Measurements from ENCODE around the gene CBFA2T3. TPM values are rescaled to one million over a fixed set of nuclear protein-coding genes. Genes with fewer than 3 reads are reported as not detected.

CBFA2T3 gene
- total RNA-seq, 1 experiment from 2014 or later = 2.9 TPM

DNA sequence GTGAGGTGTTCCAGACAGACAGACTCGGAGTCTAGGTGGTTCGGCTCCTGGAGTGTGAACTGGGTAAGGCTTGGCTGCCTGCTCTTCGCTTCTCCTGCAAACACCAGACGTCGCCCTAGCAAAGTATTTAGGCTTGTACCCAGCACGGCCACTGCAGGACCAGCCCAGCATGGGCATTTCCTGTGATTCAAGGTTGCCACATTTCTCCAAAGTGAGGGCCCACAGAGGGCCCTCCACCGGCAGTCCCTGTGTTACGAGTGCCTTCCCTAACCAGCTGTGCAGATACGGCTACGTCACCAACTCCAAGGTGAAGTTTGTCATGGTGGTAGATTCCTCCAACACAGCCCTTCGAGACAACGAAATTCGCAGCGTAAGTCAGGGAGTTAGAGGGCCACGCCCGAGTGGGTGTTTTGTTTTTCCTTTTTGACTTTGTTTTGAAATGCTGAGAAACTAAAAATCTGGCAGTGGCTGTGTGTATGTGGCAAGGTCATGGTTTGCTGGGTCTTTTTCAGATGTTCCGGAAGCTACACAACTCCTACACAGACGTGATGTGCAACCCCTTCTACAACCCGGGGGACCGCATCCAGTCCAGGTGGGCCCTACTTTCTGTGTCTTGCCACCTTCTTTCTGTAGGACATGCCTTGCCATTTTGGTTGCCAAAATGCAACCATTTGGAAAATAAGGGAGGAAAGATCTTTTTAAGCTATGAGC lies 117.5 kb downstream of the CBFA2T3 start:
- no peak for DNase-seq
- no peaks in the 10 kb centered on the region for H3K79me2 ChIP-seq (ENCODE audit: insufficient read depth, low read length)
- no peaks in the 10 kb centered on the region for H3K27me3 ChIP-seq (ENCODE audit: insufficient read depth, low read length)
- no peak overlapping the region for H3K27ac Mint-ChIP-seq
- H3K18ac ChIP-seq (ENCODE audit: insufficient read length, low read depth, low read length) = no peak overlapping the region
- H4K20me1 ChIP-seq (ENCODE audit: control insufficient read depth, insufficient read depth, insufficient read length) = no peaks in the 10 kb centered on the region
- H4K5ac ChIP-seq (ENCODE audit: insufficient read length, low read depth, low read length) = no peak overlapping the region
- H2BK12ac ChIP-seq (ENCODE audit: insufficient read length, low read depth, low read length) = no peak overlapping the region
- no peak overlapping the region for H3T11ph ChIP-seq (ENCODE audit: low read length)
- no peak overlapping the region for H4K91ac ChIP-seq (ENCODE audit: insufficient read length, low read depth, low read length)
- no peak overlapping the region for H3K14ac ChIP-seq (ENCODE audit: insufficient read depth, low read length)
- no peak overlapping the region; a peak in 1 of 5 replicates for H3K4me3 Mint-ChIP-seq
- H2AFZ ChIP-seq (ENCODE audit: low read length) = no peak overlapping the region
- no peak overlapping the region for H2BK20ac ChIP-seq (ENCODE audit: low read depth, low read length, poor library complexity, severe bottlenecking)
- H2BK15ac ChIP-seq (ENCODE audit: low read depth, low read length) = no peak overlapping the region
- no peaks in the 10 kb centered on the region for H3K4me1 ChIP-seq (ENCODE audit: insufficient read depth, low read length)
- no peak overlapping the region for H3K4me2 ChIP-seq (ENCODE audit: insufficient read depth, insufficient read length, low read length)
- H3K23ac ChIP-seq (ENCODE audit: insufficient read length, low read depth, low read length) = no peak overlapping the region
- H4K8ac ChIP-seq (replicated peaks; ENCODE audit: insufficient read length, low read depth, low read length) = no peak overlapping the region
- no peak overlapping the region for H3K56ac ChIP-seq (ENCODE audit: insufficient read length, low read depth, low read length)
- H3K9ac ChIP-seq (ENCODE audit: extremely low read depth, insufficient read length, low read length) = no peak overlapping the region
- peaks cover 19 to 29% (median 22%) of the 10 kb centered on the region in 3 experiments for H3K36me3 Mint-ChIP-seq (ENCODE audit: insufficient read depth in 1 of 3, low read depth in 3 of 3)
- no peak overlapping the region for H2AK5ac ChIP-seq (ENCODE audit: insufficient read length, low read length)
- no peaks in the 10 kb centered on the region for H3K27me3 Mint-ChIP-seq (ENCODE audit: low read depth)
- no peaks in the 10 kb centered on the region for H3K79me1 ChIP-seq (ENCODE audit: insufficient read depth, low read depth, low read length, poor library complexity, severe bottlenecking)
- TF ChIP-seq, protein P1, sequence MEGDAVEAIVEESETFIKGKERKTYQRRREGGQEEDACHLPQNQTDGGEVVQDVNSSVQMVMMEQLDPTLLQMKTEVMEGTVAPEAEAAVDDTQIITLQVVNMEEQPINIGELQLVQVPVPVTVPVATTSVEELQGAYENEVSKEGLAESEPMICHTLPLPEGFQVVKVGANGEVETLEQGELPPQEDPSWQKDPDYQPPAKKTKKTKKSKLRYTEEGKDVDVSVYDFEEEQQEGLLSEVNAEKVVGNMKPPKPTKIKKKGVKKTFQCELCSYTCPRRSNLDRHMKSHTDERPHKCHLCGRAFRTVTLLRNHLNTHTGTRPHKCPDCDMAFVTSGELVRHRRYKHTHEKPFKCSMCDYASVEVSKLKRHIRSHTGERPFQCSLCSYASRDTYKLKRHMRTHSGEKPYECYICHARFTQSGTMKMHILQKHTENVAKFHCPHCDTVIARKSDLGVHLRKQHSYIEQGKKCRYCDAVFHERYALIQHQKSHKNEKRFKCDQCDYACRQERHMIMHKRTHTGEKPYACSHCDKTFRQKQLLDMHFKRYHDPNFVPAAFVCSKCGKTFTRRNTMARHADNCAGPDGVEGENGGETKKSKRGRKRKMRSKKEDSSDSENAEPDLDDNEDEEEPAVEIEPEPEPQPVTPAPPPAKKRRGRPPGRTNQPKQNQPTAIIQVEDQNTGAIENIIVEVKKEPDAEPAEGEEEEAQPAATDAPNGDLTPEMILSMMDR (conservative IDR thresholded peaks at IDR 0.05) = no peak
- no peak overlapping the region for H2BK120ac ChIP-seq (ENCODE audit: low read depth, low read length, poor library complexity, severe bottlenecking)
- H3K9me3 Mint-ChIP-seq = no peaks in the 10 kb centered on the region; a peak in 1 of 5 replicates
- peaks cover 9 to 18% of the 10 kb centered on the region in 2 experiments for H3K4me1 Mint-ChIP-seq
- H3K27ac ChIP-seq (ENCODE audit: insufficient read length, low read depth, low read length) = no peak overlapping the region
- no CpG with 5 or more reads among the region's 20 CpGs for WGBS (ENCODE audit: extremely low coverage, insufficient read length, low lambda C conversion rate)
- H3K4ac ChIP-seq (ENCODE audit: low read depth, low read length) = no peak overlapping the region
- H3K9me3 ChIP-seq (ENCODE audit: control insufficient read depth, low read depth, low read length) = no peaks in the 10 kb centered on the region
- peaks cover 8% of the 10 kb centered on the region for H3K23me2 ChIP-seq (ENCODE audit: insufficient read length, low read depth, low read length, poor library complexity, severe bottlenecking)
- no peak overlapping the region for H2BK5ac ChIP-seq (ENCODE audit: insufficient read length, low read length)

Measured in H9 (cell line).